Suprapubic skin (tissue), 4 donors: ENCODE results near the gene OTC. TPM values are rescaled to one million over a fixed set of nuclear protein-coding genes. Genes with fewer than 3 reads are reported as not detected.

ENCODE experiments used
- DNase-seq, 2 donors: peaks; one replicate each; pipeline ENCODE4 v3.0.0-alpha.2; 2019; ENCODE audit warnings: low spot score in 2 of 2
- H3K27ac ChIP-seq: fragments of 200-600 bp; sonication (generic); one replicate; pipeline ENCODE4 v1.5.1; 2019
- H3K27me3 ChIP-seq: fragments of 200-600 bp; sonication (generic); one replicate; pipeline ENCODE4 v1.5.1; 2019
- H3K36me3 ChIP-seq: fragments of 200-600 bp; sonication (generic); one replicate; pipeline ENCODE4 v1.5.1; 2019
- H3K4me1 ChIP-seq: fragments of 200-600 bp; sonication (generic); one replicate; pipeline ENCODE4 v1.5.1; 2019
- H3K4me3 ChIP-seq: fragments of 200-600 bp; sonication (generic); one replicate; pipeline ENCODE4 v1.5.1; 2019; ENCODE audit warnings: mild to moderate bottlenecking
- H3K9me3 ChIP-seq: fragments of 200-600 bp; sonication (generic); one replicate; pipeline ENCODE4 v1.5.1; 2019
- CTCF ChIP-seq, 2 donors: fragments of 200-600 bp in 1 of 2; fragments of 450-650 bp in 1 of 2; sonication (generic) in 1 of 2; IDR thresholded peaks; one replicate each; pipeline ENCODE4 v1.5.1; 2016 to 2019; ENCODE audit warnings: antibody characterized with exemption in 2 of 2, mild to moderate bottlenecking in 1 of 2, moderate library complexity in 1 of 2
- EP300 ChIP-seq: sonication (generic); formaldehyde crosslinking; IDR thresholded peaks from one replicate; pipeline ENCODE4 v1.6.1; 2017; ENCODE audit warnings: antibody characterized with exemption
- POLR2A ChIP-seq, 2 donors: fragments of 450-650 bp; IDR thresholded peaks; one replicate each; pipeline ENCODE4 v1.6.1; 2017; ENCODE audit warnings: antibody characterized with exemption in 2 of 2, mild to moderate bottlenecking in 2 of 2, moderate library complexity in 2 of 2
- POLR2AphosphoS5 ChIP-seq, 3 donors: sonication (generic); formaldehyde crosslinking; IDR thresholded peaks; one replicate each; pipeline ENCODE4 v1.6.1; 2017; ENCODE audit warnings: antibody characterized with exemption in 3 of 3
- WGBS: methylation state at CpG from one replicate; pipeline ENCODE4 v1.1.5; 2018; 5-methylcytosine and 5-hydroxymethylcytosine counted together
- total RNA-seq, 4 donors: library from RNA; depleted of rRNA; stranded (reverse); fragments of >200 nt; gene quantifications; one replicate each; pipeline ENCODE4 v1.1.0, GENCODE V29; 2016

Gene OTC
- total RNA-seq, 4 donors from 2014 or later = not detected

- no peak for TF ChIP-seq POLR2AphosphoS5 (IDR thresholded peaks at IDR 0.05)
- no peak for TF ChIP-seq POLR2A (IDR thresholded peaks at IDR 0.05)
- no peak for TF ChIP-seq EP300
- no peak for TF ChIP-seq CTCF (IDR thresholded peaks at IDR 0.05)
- DNase-seq = no peak
- Histone ChIP-seq H3K9me3 (no peaks in the 10 kb centered on the region), H3K4me1 (no peaks in the 10 kb centered on the region), H3K27me3 (no peaks in the 10 kb centered on the region), H3K36me3 (no peaks in the 10 kb centered on the region), H3K4me3 (no peak overlapping the region), H3K27ac (no peak overlapping the region)
- 49% methylated on average over 5 of the region's 6 CpGs for WGBS
These were observed 48.0 kb downstream of the OTC start for GRCh38 chrX:38400389-38400910.

GRCh38 chrX:38402118-38402517 is 49.7 kb downstream of the OTC start:
- H3K4me3 ChIP-seq = no peak overlapping the region
- no peak overlapping the region for H3K27ac ChIP-seq
- no peak for DNase-seq
- TF ChIP-seq CTCF (IDR thresholded peaks at IDR 0.05) = no peak
- no peak for TF ChIP-seq EP300
- TF ChIP-seq POLR2A (IDR thresholded peaks at IDR 0.05) = no peak
- no peak for TF ChIP-seq POLR2AphosphoS5 (IDR thresholded peaks at IDR 0.05)
- no peaks in the 10 kb centered on the region for H3K9me3 ChIP-seq
- no peaks in the 10 kb centered on the region for H3K4me1 ChIP-seq
- H3K27me3 ChIP-seq = no peaks in the 10 kb centered on the region
- no peaks in the 10 kb centered on the region for H3K36me3 ChIP-seq

GRCh38 chrX:38403834-38404233 is 51.4 kb downstream of the OTC start:
- TF ChIP-seq POLR2A (IDR thresholded peaks at IDR 0.05) (no peak), CTCF (IDR thresholded peaks at IDR 0.05) (no peak), EP300 (no peak), POLR2AphosphoS5 (IDR thresholded peaks at IDR 0.05) (no peak)
- Histone ChIP-seq H3K4me1 (no peaks in the 10 kb centered on the region), H3K4me3 (no peak overlapping the region), H3K36me3 (no peaks in the 10 kb centered on the region), H3K27me3 (no peaks in the 10 kb centered on the region), H3K9me3 (no peaks in the 10 kb centered on the region), H3K27ac (no peak overlapping the region)
- WGBS = 82% methylated on average over 1 of the region's 1 CpG
- DNase-seq = no peak

- Histone ChIP-seq H3K27me3 (no peaks in the 10 kb centered on the region), H3K4me3 (no peak overlapping the region), H3K4me1 (no peaks in the 10 kb centered on the region), H3K27ac (no peak overlapping the region), H3K36me3 (no peaks in the 10 kb centered on the region), H3K9me3 (no peaks in the 10 kb centered on the region)
- DNase-seq = no peak
- no peak for TF ChIP-seq CTCF (IDR thresholded peaks at IDR 0.05)
- no peak for TF ChIP-seq POLR2AphosphoS5 (IDR thresholded peaks at IDR 0.05)
- no peak for TF ChIP-seq POLR2A (IDR thresholded peaks at IDR 0.05)
- TF ChIP-seq EP300 = no peak
- whole genome bisulfite sequencing = 22% methylated on average over 4 of the region's 4 CpGs
These were observed 54.7 kb downstream of the OTC start for GRCh38 chrX:38407126-38407525.

GRCh38 chrX:38409289-38409688 is 56.9 kb downstream of the OTC start:
- Histone ChIP-seq H3K4me3 (no peak overlapping the region), H3K4me1 (no peaks in the 10 kb centered on the region), H3K27me3 (no peaks in the 10 kb centered on the region), H3K9me3 (no peaks in the 10 kb centered on the region), H3K36me3 (no peaks in the 10 kb centered on the region), H3K27ac (no peak overlapping the region)
- no peak for TF ChIP-seq POLR2A (IDR thresholded peaks at IDR 0.05)
- TF ChIP-seq CTCF (IDR thresholded peaks at IDR 0.05) = no peak
- no peak for TF ChIP-seq POLR2AphosphoS5 (IDR thresholded peaks at IDR 0.05)
- no peak for TF ChIP-seq EP300
- DNase-seq = no peak
